K562 (cell line): ENCODE data around the gene PRKRIP1. TPM values are rescaled to one million over a fixed set of nuclear protein-coding genes. Genes with fewer than 3 reads are reported as not detected.
A peak's percentile ranks its signal among the peaks of the same experiment; 100 is the strongest.

Experiments
- CHD4 ChIP-seq: fragments of 200-600 bp; sonication (generic); IDR thresholded peaks from 3 replicates; pipeline ENCODE4 v1.6.1; 2012; ENCODE audit warnings: low read depth, mild to moderate bottlenecking, mixed read lengths, low read length, inconsistent platforms; ENCODE audit not compliant: insufficient read depth, insufficient replicate concordance, poor library complexity, severe bottlenecking
- JUND ChIP-seq, 2 experiments: IDR thresholded peaks; 2 replicates in 1 of 2; 3 replicates in 1 of 2; pipeline ENCODE4 v1.6.1; 2011; ENCODE audit warnings: borderline replicate concordance in 2 of 2, low read depth in 2 of 2, low read length in 2 of 2, improper control_type of control experiment in 1 of 2, missing biosample characterization in 1 of 2, missing genetic modification characterization in 1 of 2, missing genetic modification reagents in 1 of 2
- KLF1 ChIP-seq: fragments of 450-650 bp; IDR thresholded peaks from 2 replicates; pipeline ENCODE4 v1.6.1; 2016; ENCODE audit warnings: missing genetic modification characterization, missing compliant biosample characterization
- NBN ChIP-seq: fragments of 450-650 bp; IDR thresholded peaks from 2 replicates; pipeline ENCODE4 v1.6.1; 2016; ENCODE audit warnings: low read depth, mild to moderate bottlenecking
- TOE1 ChIP-seq, 2 experiments: fragments of 450-650 bp in 1 of 2; sonication (generic) in 1 of 2; formaldehyde crosslinking in 1 of 2; IDR thresholded peaks; 2 replicates each; pipeline versions ENCODE4 v1.7.1 to v1.8.0; 2016 to 2022; ENCODE audit warnings: borderline replicate concordance in 2 of 2, mild to moderate bottlenecking in 2 of 2, antibody characterized with exemption in 1 of 2, inconsistent platforms in 1 of 2, low read depth in 1 of 2, missing genetic modification reagents in 1 of 2, moderate library complexity in 1 of 2
- USF1 ChIP-seq: sonication (generic); formaldehyde crosslinking; IDR thresholded peaks from 2 replicates; pipeline ENCODE4 v1.9.0; 2022; ENCODE audit warnings: mild to moderate bottlenecking, missing genetic modification reagents
- USF2 ChIP-seq: sonication (generic); formaldehyde crosslinking; IDR thresholded peaks from 2 replicates; pipeline ENCODE4 v1.5.0; 2020; ENCODE audit warnings: missing genetic modification reagents
- ZBTB9 ChIP-seq: fragments of 450-650 bp; formaldehyde crosslinking; IDR thresholded peaks from 2 replicates; pipeline ENCODE4 v1.4.0; 2020; ENCODE audit warnings: mild to moderate bottlenecking, moderate library complexity
- ZFX ChIP-seq: sonication (generic); formaldehyde crosslinking; IDR thresholded peaks from 2 replicates; pipeline ENCODE4 v1.8.0; 2022; ENCODE audit warnings: mild to moderate bottlenecking, missing genetic modification reagents, moderate library complexity
- ZNF398 ChIP-seq: fragments of 250-450 bp; sonication (Bioruptor Pico); IDR thresholded peaks from 2 replicates; pipeline ENCODE4 v1.8.0; 2021; ENCODE audit warnings: moderate library complexity, mild to moderate bottlenecking, inconsistent platforms
- polyA plus RNA-seq, 8 experiments: library from polyadenylated mRNA; depleted of rRNA in 4 of 8; stranded (reverse) in 5 of 8; unstranded in 3 of 8; fragments of >200 nt; fragmentation: Nextera tagmentation in 2 of 8; fragmentation: Illumina TruSeq in 1 of 8; extraction: Ambion mirVana in 2 of 8; extraction: Trizol in 1 of 8; gene quantifications; 2 replicates each; pipeline versions ENCODE4 v1.2.1 to v1.2.3, GENCODE V29; 2011 to 2014; ENCODE audit warnings: inconsistent platforms in 1 of 8, missing spikeins in 1 of 8
- total RNA-seq, 7 experiments: library from RNA; depleted of rRNA in 6 of 7; stranded (reverse); fragments of >200 nt in 6 of 7; fragmentation: Illumina TruSeq in 2 of 7; extraction: Trizol in 2 of 7; gene quantifications; 2 replicates each; pipeline versions ENCODE4 v1.2.1 to v1.2.3, GENCODE V29; 2011 to 2021; ENCODE audit warnings: low replicate concordance in 1 of 7

Gene PRKRIP1
- total and polyA plus RNA-seq, 9 of the 15 experiments (the other 6 are each of a cell fraction or from before 2014, with no cell fraction given) = 14.9 to 52.1 (median 19.8) TPM

GRCh38 chr7:102451371-102452054 is 55.4 kb downstream of the PRKRIP1 start (continued):
- TF ChIP-seq ZNF398 (CRISPR knock-in tag) (no peak), JUND (IDR thresholded peaks at IDR 0.05; ENCODE audit: borderline replicate concordance, low read depth, low read length) (peak; percentile 17; the same call in 1 of the 2 replicates), JUND (tag; IDR thresholded peaks at IDR 0.05; ENCODE audit: borderline replicate concordance, low read depth, low read length) (peak; percentile 9; the same call in 1 of the 3 replicates), TOE1 (IDR thresholded peaks at IDR 0.05; ENCODE audit: borderline replicate concordance) (no peak), TOE1 (CRISPR knock-in tag; IDR thresholded peaks at IDR 0.05; ENCODE audit: borderline replicate concordance, low read depth) (no peak), USF2 (peak; percentile 66), ZFX (CRISPR knock-in tag) (peak; percentile 42), USF1 (peak; percentile 79), KLF1 (tag) (no peak), ZBTB9 (CRISPR knock-in tag) (no peak), NBN (0 out of 2 replicates have a peak, but pooled peaks have one; percentile 17), CHD4 (no peak)
